HCT116 (cell line): ENCODE results near the gene IMMT. TPM values are rescaled to one million over a fixed set of nuclear protein-coding genes. Genes with fewer than 3 reads are reported as not detected.

Source experiments
- ATAC-seq: fragments of 200-7000 bp; cut with Tn5 transposase; 2 replicates; pipeline ENCODE4 v1.9.1; 2020; ENCODE audit warnings: mild to moderate bottlenecking, moderate library complexity
- BruUV-seq: library from RNA; stranded (reverse); fragments of 400-500 nt; replicated peaks from 2 replicates; lab custom pipeline; 2021; lab: Mats Ljungman, UMichigan
- CTCF ChIA-PET: fragments of 300-600 bp; sonication (Branson Sonifier 250); formaldehyde crosslinking; loops from one replicate; lab custom pipeline; 2021; ENCODE audit warnings: antibody characterized with exemption; lab: Charles Lee
- POLR2A ChIA-PET: fragments of 300-600, 350-600 bp; sonication (Branson Sonifier 250); formaldehyde crosslinking; loops from one replicate; lab custom pipeline; 2021; ENCODE audit warnings: antibody characterized with exemption; lab: Charles Lee
- RAD21 ChIA-PET, 2 experiments: fragments of 300-600 bp; sonication (Branson Sonifier 250); formaldehyde crosslinking; loops; one replicate each; lab custom pipeline; 2023; ENCODE audit warnings: low total read pairs in 2 of 2; ENCODE audit not compliant: uncharacterized antibody in 2 of 2, unreplicated experiment in 2 of 2, low non-redundant PET in 1 of 2; lab: Charles Lee
- DNase-seq: peaks from one replicate; pipeline ENCODE4 v3.0.0-alpha.2; 2010; ENCODE audit warnings: low read depth, low spot score
- H2AFZ ChIP-seq: fragments of 200-600 bp; shearing (Covaris generic), sonication (generic); 2 replicates; pipeline ENCODE4 v1.6.1; 2017; ENCODE audit warnings: low read depth, mixed run types, mixed read lengths, antibody characterized with exemption, low read length; ENCODE audit not compliant: poor library complexity, severe bottlenecking
- H3K27ac ChIP-seq: 2 replicates; pipeline ENCODE4 v1.5.1; 2012; ENCODE audit warnings: low read depth, low read length
- H3K27me3 ChIP-seq: fragments of 200-600 bp; sonication (generic); 2 replicates; pipeline ENCODE4 v1.6.1; 2016; ENCODE audit warnings: mixed run types, low read length, mixed read lengths; ENCODE audit not compliant: insufficient read depth
- H3K36me3 ChIP-seq, 2 experiments: fragments of 200-500 bp in 1 of 2; fragments of 200-600 bp in 1 of 2; sonication (Bioruptor generic) in 1 of 2; sonication (generic) in 1 of 2; 2 replicates each; pipeline versions ENCODE4 v1.5.1 to v1.6.1; 2014 to 2016; ENCODE audit warnings: low read length in 2 of 2, inconsistent platforms in 1 of 2, mixed read lengths in 1 of 2, mixed run types in 1 of 2; ENCODE audit not compliant: insufficient read depth in 2 of 2, control insufficient read depth in 1 of 2
- H3K4me1 ChIP-seq, 2 experiments: fragments of 200-600 bp in 1 of 2; sonication (generic) in 1 of 2; 2 replicates each; pipeline versions ENCODE4 v1.5.1 to v1.6.1; 2012 to 2017; ENCODE audit warnings: low read length in 2 of 2, inconsistent platforms in 1 of 2, mild to moderate bottlenecking in 1 of 2, mixed read lengths in 1 of 2, mixed run types in 1 of 2, moderate library complexity in 1 of 2; ENCODE audit not compliant: insufficient read depth in 2 of 2, control insufficient read depth in 1 of 2
- H3K4me2 ChIP-seq: fragments of 200-600 bp; sonication (generic); 2 replicates; pipeline ENCODE4 v1.6.1; 2017; ENCODE audit warnings: mixed run types, low read length, mixed read lengths
- H3K4me3 ChIP-seq, 2 experiments: fragments of 200-600 bp in 1 of 2; sonication (generic) in 1 of 2; replicated peaks in 1 of 2; 2 replicates each; pipeline ENCODE4 v1.5.1; 2011 to 2016; ENCODE audit warnings: low read length in 2 of 2, control low read depth in 1 of 2, low read depth in 1 of 2, mild to moderate bottlenecking in 1 of 2, mixed read lengths in 1 of 2, mixed run types in 1 of 2
- H3K79me2 ChIP-seq: fragments of 200-600 bp; sonication (generic); 2 replicates; pipeline ENCODE4 v1.6.1; 2017; ENCODE audit warnings: mild to moderate bottlenecking, mixed run types, low read length, moderate library complexity, mixed read lengths; ENCODE audit not compliant: insufficient read depth
- H3K9ac ChIP-seq: fragments of 200-600 bp; sonication (generic); 2 replicates; pipeline ENCODE4 v1.6.1; 2016; ENCODE audit warnings: low read length, mixed read lengths
- H3K9me2 ChIP-seq: fragments of 200-600 bp; sonication (generic), shearing (Covaris generic); 2 replicates; pipeline ENCODE4 v1.6.1; 2017; ENCODE audit warnings: mixed run types, mild to moderate bottlenecking, moderate library complexity; ENCODE audit not compliant: insufficient read depth
- H3K9me3 ChIP-seq, 2 experiments: fragments of 200-500 bp in 1 of 2; fragments of 200-600 bp in 1 of 2; sonication (Bioruptor generic) in 1 of 2; sonication (generic) in 1 of 2; 2 replicates each; pipeline ENCODE4 v1.6.1; 2014 to 2017; ENCODE audit warnings: low read length in 2 of 2, mixed read lengths in 2 of 2, inconsistent platforms in 1 of 2, low read depth in 1 of 2, mild to moderate bottlenecking in 1 of 2, mixed run types in 1 of 2, moderate library complexity in 1 of 2; ENCODE audit not compliant: control insufficient read depth in 1 of 2, insufficient read depth in 1 of 2
- H4K20me1 ChIP-seq: fragments of 200-600 bp; sonication (generic), shearing (Covaris generic); 2 replicates; pipeline ENCODE4 v1.6.1; 2017; ENCODE audit warnings: mixed run types, mild to moderate bottlenecking, moderate library complexity; ENCODE audit not compliant: insufficient read depth
- EZH2phosphoT487 ChIP-seq: fragments of 200-600 bp; IDR thresholded peaks from 2 replicates; pipeline ENCODE4 v1.6.1; 2018; ENCODE audit warnings: antibody characterized with exemption, borderline replicate concordance
- POLR2A ChIP-seq: IDR thresholded peaks from 2 replicates; pipeline ENCODE4 v1.7.0; 2011; ENCODE audit warnings: borderline replicate concordance; ENCODE audit not compliant: insufficient read depth, insufficient read length; ENCODE audit errors: extremely low read depth
- POLR2AphosphoS5 ChIP-seq: IDR thresholded peaks from 2 replicates; pipeline ENCODE4 v1.6.1; 2011; ENCODE audit warnings: mild to moderate bottlenecking, low read depth, low read length, moderate library complexity
- RAD21 ChIP-seq: IDR thresholded peaks from 2 replicates; pipeline ENCODE4 v1.6.1; 2012; ENCODE audit warnings: low read depth, mild to moderate bottlenecking
- intact Hi-C: fragments of 100-400 bp; cut with micrococcal nuclease; formaldehyde crosslinking; loops from 2 replicates; pipeline ENCODE4 v1.10.0; 2022
- total RNA-seq: library from RNA; stranded (reverse); gene quantifications from one replicate; pipeline ENCODE4 v1.2.1, GENCODE V29; 2021; ENCODE audit not compliant: unreplicated experiment
- TF ChIP-seq, protein P1 (sequence below): IDR thresholded peaks from 2 replicates; pipeline ENCODE4 v1.6.1; 2012
- TF ChIP-seq, protein P2 (sequence below): IDR thresholded peaks from 2 replicates; pipeline ENCODE4 v1.6.1; 2011; ENCODE audit warnings: mild to moderate bottlenecking, low read length, moderate library complexity; ENCODE audit not compliant: insufficient replicate concordance; ENCODE audit errors: extremely low read depth
- TF ChIP-seq, protein P3 (sequence below): IDR thresholded peaks from 2 replicates; pipeline ENCODE4 v1.6.1; 2012

The IMMT gene
- total RNA-seq, 1 experiment from 2014 or later, result 125 TPM

DNA sequence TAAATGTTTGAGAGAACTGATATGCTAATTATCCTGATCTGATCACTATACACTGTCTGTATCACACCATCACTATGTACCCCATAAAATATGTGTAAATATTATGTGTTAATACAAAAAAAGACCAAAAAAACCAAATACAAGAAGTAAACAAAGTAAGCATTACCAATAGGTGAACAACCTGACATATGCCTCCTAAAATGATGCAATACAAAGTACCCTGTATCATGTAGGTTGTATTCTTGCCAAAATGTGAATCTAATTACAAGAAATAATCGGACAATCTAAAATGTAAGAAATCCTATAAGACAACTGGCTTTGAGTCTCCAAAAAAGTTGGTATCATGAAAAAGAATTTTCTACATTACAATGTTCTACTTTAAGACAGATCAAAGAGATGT is 97.3 kb downstream of the IMMT start:
- ChIA-PET CTCF (no interaction called here), RAD21 (no interaction called here), POLR2A (no interaction called here)
- ATAC-seq, result no peak
- TF ChIP-seq RAD21 (no peak), POLR2A (no peak), EZH2phosphoT487 (no peak), POLR2AphosphoS5 (no peak)
- TF ChIP-seq, protein P1, sequence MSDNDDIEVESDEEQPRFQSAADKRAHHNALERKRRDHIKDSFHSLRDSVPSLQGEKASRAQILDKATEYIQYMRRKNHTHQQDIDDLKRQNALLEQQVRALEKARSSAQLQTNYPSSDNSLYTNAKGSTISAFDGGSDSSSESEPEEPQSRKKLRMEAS, result no peak
- TF ChIP-seq, protein P2, sequence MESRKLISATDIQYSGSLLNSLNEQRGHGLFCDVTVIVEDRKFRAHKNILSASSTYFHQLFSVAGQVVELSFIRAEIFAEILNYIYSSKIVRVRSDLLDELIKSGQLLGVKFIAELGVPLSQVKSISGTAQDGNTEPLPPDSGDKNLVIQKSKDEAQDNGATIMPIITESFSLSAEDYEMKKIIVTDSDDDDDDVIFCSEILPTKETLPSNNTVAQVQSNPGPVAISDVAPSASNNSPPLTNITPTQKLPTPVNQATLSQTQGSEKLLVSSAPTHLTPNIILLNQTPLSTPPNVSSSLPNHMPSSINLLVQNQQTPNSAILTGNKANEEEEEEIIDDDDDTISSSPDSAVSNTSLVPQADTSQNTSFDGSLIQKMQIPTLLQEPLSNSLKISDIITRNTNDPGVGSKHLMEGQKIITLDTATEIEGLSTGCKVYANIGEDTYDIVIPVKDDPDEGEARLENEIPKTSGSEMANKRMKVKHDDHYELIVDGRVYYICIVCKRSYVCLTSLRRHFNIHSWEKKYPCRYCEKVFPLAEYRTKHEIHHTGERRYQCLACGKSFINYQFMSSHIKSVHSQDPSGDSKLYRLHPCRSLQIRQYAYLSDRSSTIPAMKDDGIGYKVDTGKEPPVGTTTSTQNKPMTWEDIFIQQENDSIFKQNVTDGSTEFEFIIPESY, result no peak
- TF ChIP-seq, protein P3, sequence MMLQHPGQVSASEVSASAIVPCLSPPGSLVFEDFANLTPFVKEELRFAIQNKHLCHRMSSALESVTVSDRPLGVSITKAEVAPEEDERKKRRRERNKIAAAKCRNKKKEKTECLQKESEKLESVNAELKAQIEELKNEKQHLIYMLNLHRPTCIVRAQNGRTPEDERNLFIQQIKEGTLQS, result no peak
- Histone ChIP-seq H3K27ac (no peak overlapping the region), H2AFZ (no peak overlapping the region), H4K20me1 (no peaks in the 10 kb centered on the region; the same call in 1 of the 2 replicates), H3K27me3 (no peaks in the 10 kb centered on the region), H3K4me3 (no peak overlapping the region), H3K4me1 (no peaks in the 10 kb centered on the region), H3K9ac (no peak overlapping the region), H3K9me2 (no peaks in the 10 kb centered on the region), H3K9me3 (no peaks in the 10 kb centered on the region), H3K79me2 (peaks cover 97% of the 10 kb centered on the region), H3K4me2 (no peak overlapping the region), H3K36me3 (peaks cover 41 to 64% of the 10 kb centered on the region in 2 experiments)
- BruUV-seq, result no TSS peak
- DNase-seq, result no peak
- intact Hi-C loops, result no loop called here
